NCI-H345 treated with DMSO at 0.1 percent for 48 hours (cell line): ENCODE measurements around the gene PRKN.

Experiments used
- DNase-seq: peaks from one replicate; lab custom pipeline; 2025; ENCODE audit not compliant: unreplicated experiment; lab: John Stamatoyannopoulos, UW

Gene PRKN

DNA sequence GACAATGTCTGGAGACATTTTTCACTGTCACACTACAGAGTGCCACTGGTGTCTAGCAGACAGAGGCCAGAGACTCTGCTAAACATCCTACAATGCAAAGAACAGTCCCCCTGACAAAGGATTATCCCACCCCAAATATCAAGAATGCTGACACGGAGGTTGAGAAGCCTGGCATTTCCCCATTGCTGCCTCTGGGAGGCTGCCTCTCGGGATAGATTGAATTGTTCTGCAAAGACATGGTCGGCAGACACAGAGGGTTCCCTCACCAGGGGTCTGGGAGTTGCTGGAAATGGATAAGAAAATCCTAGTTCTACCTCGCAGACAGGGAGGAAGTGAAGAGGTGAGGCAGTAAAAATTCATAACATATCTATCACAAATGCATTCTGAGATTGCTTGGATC is 1287.3 kb downstream of the PRKN start:
- no peak for DNase-seq

DNA sequence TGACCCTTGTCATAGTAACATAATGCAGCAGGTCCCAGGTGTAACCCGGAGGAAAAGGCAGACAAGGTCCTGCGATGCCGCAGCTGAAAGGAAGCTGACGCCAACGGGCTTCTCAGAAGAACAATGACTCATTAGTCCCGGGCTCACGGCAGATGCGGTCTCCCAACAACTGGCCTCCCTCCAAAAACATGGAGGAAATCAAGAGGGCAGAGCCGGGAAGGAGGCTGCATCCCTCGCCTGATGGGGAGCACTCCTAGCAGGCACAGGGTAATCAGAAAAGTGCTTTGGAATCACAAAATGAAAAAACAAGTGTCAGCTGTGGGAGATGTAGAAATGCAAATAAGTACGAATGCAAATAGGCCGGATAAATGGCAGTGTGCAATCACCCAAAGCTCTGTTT is 1288.5 kb downstream of the PRKN start:
- no peak for DNase-seq

DNA sequence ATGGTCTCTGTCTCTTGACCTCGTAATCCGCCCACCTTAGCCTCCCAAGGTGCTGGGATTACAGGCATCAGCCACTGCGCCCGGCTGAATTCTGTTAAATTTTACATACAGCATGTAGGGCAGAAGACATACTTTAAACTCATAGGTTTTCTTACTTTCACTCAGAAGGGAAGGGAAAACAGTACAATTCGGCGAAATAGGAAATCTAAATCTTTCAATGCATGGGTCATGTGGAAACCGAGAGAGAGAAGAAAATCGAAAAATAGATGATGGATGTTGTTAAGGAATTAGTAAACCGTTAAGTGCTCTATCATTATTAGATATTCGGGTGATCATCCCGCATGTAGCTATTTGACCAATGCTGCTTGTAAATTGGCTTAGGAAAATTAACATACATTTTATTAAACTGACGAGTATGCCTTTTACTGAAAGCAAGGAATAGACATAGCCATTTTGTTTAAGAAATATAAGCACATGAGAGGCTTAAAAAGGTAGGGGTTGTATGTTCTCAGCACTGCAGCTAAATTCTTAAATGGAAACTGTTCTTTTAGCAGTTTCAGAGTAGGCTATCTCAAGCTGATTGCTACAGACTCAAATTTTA is 1289.0 kb downstream of the PRKN start:
- DNase-seq = no peak

DNA sequence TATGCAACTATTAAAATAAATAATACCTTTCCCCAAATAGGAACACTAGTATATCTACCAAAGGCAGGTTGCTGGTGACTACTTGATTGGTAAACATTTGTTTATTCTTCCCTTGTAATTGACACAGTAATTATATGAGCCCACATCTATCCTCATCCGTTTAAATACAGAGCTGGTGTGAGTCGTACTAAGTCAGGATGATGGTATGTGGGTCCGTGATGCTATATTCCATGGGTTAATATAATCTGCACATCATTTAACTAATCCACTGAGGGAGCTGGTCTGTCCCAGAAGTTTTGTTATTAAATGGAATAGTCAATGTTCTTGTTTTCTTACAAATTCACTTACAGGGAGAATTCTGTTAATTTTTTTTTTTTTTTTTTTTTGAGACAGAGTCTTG is 1289.7 kb downstream of the PRKN start:
- no peak for DNase-seq

DNA sequence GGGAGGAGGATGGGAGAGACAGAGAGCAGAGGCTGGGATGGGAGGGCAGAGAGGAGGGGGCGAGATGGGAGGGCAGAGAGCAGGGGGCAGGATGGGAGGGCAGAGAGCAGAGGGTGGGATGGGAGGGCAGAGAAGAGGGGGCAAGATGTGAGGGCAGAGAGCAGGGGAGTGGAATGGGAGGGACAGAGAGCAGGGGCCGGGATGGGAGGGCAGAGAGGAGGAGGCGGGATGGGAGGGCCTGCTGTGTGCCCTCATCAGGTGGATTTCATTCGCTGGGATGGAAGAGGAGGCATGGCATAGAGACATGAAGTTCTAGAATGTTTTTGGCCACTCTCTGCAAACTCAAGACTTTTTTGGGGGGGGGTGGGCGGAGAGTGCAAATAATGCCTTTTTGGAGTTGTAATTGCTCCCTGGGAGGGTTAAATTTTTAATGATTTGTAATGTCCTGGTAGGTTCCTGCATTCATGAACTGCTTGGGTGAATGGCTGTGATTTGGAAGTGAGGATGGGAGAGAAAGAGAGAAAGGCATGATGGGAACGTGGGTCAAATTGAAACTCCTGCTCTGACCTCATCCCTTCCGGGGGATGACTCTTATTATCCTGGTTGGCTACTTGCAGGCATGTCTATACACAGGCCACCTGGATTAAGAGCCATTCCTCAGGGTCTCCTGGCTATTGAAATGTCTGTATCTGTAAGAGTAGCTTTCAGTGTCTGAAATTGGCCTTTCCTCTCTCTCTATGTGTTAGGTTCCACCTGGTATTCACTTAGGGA is 1291.3 kb downstream of the PRKN start:
- DNase-seq = no peak

DNA sequence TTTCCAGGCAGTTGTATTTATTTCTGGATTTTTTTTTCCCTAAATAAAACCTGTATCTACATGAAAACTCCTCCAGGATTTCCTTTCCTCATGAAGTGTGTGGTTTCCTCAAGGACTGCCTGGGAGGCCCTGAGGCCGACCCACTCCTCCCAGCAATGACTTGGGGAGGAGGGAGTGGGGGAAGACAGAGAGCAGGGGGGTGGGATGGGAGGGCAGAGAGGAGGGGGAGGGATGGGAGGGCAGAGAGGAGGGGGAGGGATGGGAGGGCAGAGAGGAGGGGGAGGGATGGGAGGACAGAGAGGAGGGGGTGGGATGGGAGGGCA is 1291.9 kb downstream of the PRKN start:
- no peak for DNase-seq

DNA sequence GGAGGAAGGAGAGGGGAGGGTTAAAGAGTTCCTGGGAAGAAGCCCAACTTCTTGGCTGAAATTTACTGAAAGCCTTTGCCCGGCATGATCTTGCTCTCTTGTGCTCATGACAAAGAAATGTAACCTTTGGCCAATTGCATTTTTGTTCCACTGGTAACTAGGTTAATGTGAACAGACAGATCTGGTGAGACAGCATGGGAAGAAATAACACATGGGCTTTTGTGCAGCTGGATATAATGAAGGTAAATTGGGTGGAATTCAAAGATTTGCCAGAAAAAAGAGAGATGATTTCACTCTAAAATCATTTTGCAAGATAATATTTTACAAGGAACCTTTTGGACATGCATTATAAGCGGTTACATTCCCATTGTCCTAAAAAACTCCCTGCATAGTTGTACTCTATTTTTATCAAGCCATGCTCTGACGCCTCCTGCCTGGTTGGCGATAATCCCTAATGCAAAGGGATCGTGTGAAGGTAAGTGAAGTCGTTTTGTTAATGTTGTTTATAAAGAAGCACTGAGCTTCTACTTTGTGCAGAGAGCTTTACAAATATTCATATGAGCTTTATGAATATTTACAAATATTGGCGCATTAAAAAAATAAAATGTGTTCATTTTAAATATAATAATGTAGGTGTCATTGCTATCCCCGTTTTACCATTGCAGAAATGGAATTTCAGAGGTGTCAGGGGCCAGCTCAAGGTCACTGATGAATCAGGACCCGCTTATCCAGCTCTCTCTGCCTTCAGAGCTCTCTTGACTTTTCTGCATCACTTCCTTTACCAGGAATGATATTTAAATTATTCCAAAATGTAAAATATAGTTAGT is 1292.4 kb downstream of the PRKN start:
- no peak for DNase-seq

DNA sequence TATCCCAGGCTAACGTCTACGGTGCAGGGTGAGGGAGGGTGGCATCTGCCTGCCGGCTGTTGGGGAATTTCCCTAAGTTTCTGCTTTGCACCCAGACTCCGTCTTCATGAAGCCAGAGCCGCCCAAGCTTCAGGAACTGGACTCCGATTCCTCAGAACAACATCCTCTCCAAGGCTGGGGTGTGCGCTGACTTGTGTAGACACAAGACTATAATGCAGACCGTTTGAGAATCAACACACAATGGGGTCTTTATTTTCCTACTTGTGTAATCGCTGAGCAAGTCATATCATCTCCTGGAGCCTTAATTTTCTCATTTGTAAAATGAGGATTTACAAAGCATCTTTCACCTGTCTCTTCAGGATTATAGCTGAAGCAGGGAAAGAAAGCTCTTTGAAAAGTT is 1293.2 kb downstream of the PRKN start:
- no peak for DNase-seq

DNA sequence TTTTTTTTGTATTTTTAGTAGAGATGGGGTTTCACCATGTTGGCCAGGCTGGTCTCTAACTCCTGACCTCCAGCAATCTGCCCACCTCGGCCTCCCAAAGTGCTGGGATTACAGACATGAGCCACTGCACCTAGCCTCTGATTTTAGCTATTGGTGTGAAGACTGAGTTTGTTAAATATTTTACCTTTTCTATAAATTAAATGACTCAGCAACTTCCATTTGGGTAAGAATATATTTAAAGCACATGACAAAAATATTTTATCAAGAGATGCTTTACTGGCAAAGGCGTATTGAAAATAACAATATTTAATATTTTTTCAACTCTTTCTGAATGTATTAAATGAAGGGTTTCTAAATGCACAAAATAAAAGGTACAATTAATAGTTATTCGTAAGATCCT is 1295.0 kb downstream of the PRKN start:
- DNase-seq = no peak

DNA sequence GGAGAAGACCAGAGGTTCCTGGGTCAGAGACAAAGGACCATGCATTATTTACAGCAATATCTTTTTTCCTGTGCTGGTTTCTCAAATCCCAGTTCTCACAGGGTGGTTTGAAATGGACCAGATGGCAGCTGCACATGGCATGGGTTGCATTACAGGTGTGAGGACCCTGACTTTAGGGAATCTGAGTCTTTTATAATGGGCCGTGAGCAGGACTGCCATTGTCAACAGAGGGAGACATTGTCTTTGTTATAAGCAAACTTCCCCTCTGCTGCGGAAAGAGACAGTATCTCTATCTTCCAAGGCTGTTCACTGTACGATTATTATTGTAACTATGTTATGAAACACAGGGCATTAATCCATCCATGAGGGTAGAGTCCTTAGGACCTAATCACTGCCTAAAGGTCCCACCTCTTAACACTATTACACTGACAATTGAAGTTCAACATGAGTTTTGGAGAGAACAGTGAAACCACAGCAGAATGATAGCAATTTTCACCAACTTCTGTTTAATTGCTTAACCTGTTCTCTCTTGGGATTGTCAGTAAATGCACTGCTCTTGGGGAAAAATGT is 1297.6 kb downstream of the PRKN start:
- no peak for DNase-seq

DNA sequence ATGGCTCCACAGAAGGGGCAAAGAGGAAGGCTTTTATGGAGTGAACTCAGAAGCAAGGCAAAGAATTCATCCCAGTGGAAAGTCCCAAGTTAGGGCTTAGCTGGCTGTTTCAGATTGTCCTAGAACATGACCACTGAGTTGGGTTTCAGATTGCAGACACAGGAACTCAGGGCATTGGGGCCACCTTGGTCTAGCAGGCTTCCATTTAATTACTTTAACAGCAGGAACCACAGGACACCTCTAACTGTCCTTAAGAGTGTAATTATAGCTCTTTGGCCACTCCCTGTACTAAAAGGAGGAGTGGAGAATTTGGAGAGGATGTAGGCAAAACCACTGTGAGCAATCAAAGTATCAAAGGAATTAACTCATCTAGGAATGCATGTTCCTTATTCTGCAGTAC is 1303.1 kb downstream of the PRKN start:
- no peak for DNase-seq

DNA sequence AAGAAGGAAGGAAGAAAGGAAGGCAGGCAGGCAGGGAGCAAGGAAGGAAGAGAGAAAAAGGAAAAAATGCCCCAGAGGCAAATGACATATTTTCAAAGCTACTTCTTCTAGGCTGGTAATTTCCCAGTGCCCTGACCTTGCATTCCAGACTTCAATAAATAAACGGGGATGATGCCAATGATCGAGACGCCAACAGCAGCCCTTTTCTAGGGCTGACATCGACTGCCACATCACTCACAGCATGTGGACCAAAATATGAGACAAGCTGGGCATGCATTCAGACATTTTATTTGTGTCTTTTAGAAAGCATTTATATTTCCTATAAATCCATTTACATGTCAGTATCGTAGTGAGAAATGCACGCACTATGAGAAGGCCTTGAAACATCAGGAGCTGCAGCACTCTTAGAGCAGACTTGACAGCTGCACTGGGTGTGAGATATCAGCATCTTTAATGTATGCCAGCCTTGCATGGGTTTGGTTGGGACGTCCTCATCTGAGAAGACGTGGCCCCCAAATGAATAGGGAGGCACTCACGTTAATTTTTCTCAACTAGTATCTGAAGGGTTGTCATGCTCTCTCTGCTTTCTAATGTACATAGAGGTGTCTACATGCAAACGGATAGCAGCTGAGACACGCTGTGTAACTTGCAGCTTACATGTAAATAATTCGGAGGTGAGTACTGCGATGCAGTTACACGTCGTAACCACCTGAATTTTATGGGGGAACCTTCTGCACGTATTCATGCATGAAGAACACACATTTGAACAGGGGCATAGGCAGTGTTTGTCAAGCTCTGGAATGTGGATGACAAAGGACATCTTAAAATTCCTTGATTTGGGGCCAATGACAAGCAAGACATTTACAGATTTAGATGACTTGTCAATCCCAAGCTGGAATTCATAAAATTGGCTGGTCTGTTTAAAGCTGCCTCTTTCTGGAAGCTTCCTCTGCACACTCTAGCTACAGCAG is 1304.6 kb downstream of the PRKN start:
- DNase-seq = no peak

DNA sequence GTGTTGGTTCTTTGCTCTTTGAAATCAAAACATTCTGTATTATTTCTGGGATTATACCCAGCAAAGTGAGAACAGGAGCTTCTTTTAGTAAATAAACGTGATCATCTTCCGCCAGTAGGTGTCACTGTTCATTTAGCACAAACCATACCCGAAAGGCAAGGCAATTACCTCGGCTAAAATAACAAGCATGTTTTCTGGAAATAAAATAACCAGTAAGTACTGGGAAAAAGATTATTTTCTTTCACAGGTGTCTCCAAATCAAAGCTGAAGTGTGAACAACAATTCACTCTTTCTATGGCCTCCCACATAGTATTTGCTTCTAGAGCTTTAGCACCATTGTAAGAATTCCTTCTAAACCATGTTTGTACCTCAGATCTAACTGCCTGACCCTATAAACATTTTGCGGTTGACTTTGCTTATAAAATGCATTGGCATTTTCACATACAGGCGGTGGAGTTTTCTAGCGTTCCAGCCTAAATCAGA is 1309.1 kb downstream of the PRKN start:
- DNase-seq = no peak

DNA sequence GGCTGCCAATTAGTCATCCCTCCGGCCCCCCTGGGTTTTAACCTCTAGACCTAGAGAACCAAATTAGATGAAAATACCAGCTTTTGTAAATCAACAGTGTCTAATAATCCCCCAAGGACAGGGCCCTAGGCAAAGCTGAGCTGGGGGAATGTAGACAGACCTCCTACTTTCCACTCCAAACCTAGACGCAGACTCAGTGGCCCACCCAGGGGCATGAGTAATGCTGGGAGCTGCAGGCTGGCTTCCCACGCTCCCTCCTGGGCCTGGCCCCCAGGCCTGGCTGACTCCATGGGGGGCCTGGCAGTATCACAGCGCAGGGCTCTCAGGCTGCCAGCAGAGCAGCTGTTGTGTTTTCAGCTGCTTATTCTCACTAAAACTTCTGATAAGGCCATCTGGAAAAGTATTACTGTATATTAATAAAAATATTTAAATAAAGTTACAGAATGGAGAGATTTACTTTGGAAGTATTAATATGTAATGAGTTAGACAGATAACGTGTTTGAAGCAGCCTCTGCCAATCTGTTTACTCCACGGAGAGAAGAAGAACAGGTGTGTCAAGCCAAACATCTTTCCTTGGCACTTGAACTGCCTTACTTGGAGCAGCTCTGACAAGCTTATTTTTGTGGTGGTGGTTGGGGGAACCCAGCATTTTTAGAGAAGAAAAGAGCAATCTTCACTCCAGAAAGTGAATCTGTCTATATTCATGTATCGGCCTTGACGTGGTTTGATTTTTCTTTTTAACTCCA is 1309.7 kb downstream of the PRKN start:
- DNase-seq = no peak

DNA sequence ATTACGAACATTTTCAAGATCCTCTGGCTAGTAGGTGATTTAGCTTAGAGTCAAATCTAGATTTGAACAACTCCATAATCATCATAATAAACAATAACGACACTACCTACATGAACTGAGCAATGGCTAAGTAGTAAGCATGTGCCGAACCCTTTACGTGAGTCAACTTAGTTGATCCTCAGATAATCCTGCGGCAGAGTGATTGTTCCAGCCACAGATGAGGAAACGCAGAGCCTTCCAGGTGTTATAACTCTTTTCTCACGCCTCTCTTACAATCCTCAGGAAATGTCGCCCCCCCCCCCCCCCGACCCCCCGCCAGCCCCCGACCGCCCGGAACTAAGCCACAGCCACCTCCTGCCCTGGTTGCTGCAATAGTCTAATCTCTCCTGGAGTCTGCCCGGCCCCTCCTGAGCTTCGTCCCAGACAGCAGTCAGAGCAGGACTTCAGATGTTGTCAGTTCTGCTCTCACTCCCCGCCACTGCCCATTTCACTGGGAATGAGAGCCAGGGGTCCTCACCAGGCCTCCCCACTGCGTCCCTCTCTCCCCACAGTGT is 1312.2 kb downstream of the PRKN start:
- DNase-seq = no peak

DNA sequence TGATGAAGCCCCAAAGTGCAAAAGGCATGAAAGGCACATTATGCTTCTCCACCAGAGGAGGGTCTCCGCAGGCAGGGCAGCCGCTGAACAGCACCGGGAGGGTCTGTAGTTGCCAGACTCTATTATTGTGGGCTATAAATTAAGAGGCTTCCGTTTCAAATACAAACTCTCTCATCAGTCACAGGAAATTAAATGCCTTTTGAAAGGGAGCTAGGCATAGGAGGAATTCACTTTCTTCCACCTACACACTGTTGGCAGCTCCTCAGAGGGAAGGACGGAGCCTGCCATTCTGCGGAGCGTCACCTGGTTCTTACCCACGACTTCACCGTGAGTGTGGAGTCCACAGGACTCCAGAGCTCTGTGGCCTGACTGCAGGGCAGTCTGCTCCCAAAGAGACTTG is 1312.9 kb downstream of the PRKN start:
- no peak for DNase-seq

DNA sequence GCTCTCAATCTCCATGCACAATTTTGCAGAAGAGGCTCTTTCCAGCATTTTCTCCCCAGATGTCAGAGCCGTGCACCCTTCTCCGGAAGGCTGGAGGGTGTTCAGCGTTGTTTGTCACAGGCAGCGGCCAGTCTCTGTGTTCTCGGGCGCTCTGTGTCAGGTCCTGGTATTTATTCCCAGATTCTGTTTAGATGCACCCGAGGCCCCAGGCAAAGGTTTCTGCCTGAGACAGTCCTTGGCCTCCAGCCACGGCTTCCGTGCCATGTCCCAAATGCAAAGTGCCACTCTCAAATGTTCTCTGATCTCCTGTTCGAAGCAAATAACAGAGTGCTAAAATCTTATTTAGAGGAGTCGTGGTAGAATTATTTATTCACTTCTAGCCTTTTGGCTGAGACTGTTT is 1313.4 kb downstream of the PRKN start:
- no peak for DNase-seq

DNA sequence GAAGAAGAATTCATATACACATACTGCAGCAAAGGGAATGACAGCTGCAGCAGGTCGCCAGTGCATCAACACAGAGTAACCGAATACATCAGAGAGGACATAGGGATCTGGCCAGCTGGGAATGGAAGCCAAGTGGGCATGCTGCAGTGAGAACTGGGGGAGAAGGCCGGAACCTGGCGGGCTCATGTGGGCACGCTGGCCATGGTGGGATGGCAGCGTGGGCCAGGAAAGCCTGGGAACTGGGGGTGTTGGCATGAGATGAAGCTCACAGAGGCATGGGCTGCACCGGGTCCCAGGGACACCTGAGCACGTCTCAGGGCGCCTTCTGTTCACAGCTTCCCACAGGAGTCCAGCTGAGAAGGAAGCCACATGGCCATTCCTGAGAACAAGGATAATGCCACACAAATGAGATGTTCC is 1314.2 kb downstream of the PRKN start:
- no peak for DNase-seq

DNA sequence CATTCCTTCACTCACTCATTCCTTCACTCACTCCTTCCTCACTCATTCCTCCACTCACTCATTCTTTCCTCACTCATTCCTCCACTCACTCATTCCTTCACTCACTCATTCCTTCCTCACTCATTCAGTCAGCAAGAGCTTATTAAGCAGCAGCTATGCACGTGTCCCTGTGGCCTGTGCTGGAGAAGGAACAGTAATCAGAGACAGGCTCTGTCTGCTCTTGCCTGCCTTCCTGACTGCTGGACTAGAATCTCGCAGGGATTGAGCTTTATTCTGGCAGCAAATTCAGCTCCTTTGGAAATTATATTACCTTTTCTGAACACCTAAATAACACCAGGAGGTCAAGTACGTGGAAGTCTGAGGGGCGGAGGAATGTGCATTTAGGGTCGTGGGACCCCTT is 1314.8 kb downstream of the PRKN start:
- no peak for DNase-seq
